ENCODE measurements around the gene STXBP2.
A peak's percentile ranks its signal among the peaks of the same experiment; 100 is the strongest.

The STXBP2 gene

DNA sequence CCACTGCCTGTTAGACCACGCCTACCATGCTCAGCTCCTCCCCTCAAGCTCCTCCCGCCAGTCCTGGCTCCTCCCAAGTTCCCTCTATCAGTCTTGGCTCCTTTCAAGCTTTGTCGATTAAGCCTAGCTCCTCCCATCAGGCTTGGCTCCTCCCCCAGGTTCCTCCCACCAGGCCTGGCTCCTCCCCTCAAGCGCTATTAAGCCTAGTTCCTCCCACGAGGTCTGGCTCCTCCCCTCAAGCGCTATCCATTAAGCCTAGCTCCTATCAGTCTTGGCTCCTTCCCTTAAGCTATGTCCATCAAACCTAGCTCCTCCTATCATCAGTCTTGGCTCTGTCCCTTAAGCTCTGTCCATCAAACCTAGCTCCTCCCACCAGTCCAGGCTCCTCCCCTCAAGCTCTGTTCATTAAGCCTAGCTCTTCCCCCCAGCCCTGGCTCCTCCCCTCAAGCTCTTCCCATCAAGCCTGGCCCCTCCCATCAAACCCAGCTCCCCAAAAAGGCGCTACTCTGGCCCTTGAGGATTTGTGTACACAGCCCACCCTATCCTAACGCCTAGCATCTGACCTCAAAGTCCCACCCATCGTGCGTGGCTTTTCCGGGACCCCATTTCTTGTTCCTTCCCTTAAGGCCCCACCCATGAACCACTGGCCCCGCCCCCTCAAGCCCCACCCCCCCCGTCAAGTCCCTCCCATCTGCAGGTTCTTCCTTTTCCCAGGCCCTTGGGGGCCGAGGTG, 31.3 kb upstream of the STXBP2 start:
- no peaks in the 10 kb centered on the region for H3K4me1 Mint-ChIP-seq
- H3K9me3 Mint-ChIP-seq, result no peaks in the 10 kb centered on the region
- TF ChIP-seq, protein P1, sequence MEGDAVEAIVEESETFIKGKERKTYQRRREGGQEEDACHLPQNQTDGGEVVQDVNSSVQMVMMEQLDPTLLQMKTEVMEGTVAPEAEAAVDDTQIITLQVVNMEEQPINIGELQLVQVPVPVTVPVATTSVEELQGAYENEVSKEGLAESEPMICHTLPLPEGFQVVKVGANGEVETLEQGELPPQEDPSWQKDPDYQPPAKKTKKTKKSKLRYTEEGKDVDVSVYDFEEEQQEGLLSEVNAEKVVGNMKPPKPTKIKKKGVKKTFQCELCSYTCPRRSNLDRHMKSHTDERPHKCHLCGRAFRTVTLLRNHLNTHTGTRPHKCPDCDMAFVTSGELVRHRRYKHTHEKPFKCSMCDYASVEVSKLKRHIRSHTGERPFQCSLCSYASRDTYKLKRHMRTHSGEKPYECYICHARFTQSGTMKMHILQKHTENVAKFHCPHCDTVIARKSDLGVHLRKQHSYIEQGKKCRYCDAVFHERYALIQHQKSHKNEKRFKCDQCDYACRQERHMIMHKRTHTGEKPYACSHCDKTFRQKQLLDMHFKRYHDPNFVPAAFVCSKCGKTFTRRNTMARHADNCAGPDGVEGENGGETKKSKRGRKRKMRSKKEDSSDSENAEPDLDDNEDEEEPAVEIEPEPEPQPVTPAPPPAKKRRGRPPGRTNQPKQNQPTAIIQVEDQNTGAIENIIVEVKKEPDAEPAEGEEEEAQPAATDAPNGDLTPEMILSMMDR (IDR thresholded peaks at IDR 0.05), result no peak
- no peak overlapping the region for H3K4me3 Mint-ChIP-seq
- no peak overlapping the region for H3K27ac Mint-ChIP-seq
- peaks cover 10% of the 10 kb centered on the region for H3K27me3 Mint-ChIP-seq (ENCODE audit: low read depth, poor library complexity)
- H3K36me3 Mint-ChIP-seq (ENCODE audit: low read depth), result no peaks in the 10 kb centered on the region
- peak; percentile 49 for DNase-seq

GRCh38 chr19:7606289-7606688, 30.6 kb upstream of the STXBP2 start:
- H3K36me3 Mint-ChIP-seq (ENCODE audit: low read depth), result no peaks in the 10 kb centered on the region
- no peak for DNase-seq

DNA sequence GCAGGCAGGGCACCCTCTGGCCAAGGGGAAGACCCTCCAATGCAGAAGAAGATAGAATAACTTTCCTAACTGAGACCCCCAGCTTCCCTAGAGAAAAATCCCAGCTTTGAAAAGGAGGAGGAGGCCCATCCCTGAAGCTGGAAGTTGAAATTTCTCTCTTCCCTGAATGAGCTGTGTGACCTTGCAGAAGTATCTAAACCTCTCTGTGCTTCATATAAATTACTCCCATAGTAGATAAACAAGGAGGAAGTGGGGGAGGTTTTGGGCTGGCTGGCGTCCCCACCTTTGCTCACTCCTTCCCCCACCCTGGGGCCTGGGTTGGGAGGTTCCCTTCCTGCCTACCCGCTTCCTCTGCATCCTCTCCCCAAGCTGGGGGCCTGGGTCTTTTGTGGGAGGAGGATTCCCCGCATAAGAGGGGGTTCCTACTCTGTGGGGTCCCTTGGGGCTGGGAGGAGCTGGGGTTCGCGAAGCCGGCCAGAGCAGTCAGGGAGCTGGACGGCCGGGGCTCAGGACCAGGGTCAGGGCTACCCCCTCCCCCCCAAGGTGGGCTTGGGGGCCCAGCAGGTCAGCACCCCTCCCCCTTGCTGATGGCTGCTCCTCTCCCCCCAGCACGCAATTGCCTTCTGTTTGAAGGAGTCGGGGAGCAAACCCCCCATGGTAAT, 29.6 kb upstream of the STXBP2 start:
- DNase-seq, result no peak
- peaks cover 10% of the 10 kb centered on the region for H3K27me3 Mint-ChIP-seq (ENCODE audit: low read depth, poor library complexity)
- no peaks in the 10 kb centered on the region for H3K36me3 Mint-ChIP-seq (ENCODE audit: low read depth)
- H3K9me3 Mint-ChIP-seq, result no peaks in the 10 kb centered on the region
- no peak overlapping the region for H3K27ac Mint-ChIP-seq
- no peaks in the 10 kb centered on the region for H3K4me1 Mint-ChIP-seq
- H3K4me3 Mint-ChIP-seq, result no peak overlapping the region
- TF ChIP-seq, protein P1 (IDR thresholded peaks at IDR 0.05), result no peak

More at GRCh38 chr19:7606289-7606688, 30.6 kb upstream of the STXBP2 start:
- Mint-ChIP-seq H3K4me3 (no peak overlapping the region), H3K4me1 (no peaks in the 10 kb centered on the region), H3K9me3 (no peaks in the 10 kb centered on the region), H3K27me3 (ENCODE audit: low read depth, poor library complexity) (peaks cover 10% of the 10 kb centered on the region), H3K27ac (no peak overlapping the region)
- TF ChIP-seq, protein P1 (IDR thresholded peaks at IDR 0.05), result no peak

- DNase-seq, result no peak
- no peak overlapping the region for H3K4me3 Mint-ChIP-seq
- H3K36me3 Mint-ChIP-seq (ENCODE audit: low read depth), result no peaks in the 10 kb centered on the region
- TF ChIP-seq, protein P1 (IDR thresholded peaks at IDR 0.05), result no peak
- no peak overlapping the region for H3K27ac Mint-ChIP-seq
- H3K27me3 Mint-ChIP-seq (ENCODE audit: low read depth, poor library complexity), result peaks cover 10% of the 10 kb centered on the region
- H3K9me3 Mint-ChIP-seq, result no peaks in the 10 kb centered on the region
- H3K4me1 Mint-ChIP-seq, result no peaks in the 10 kb centered on the region
Observed at GRCh38 chr19:7607874-7608560, 28.9 kb upstream of the STXBP2 start.

DNA sequence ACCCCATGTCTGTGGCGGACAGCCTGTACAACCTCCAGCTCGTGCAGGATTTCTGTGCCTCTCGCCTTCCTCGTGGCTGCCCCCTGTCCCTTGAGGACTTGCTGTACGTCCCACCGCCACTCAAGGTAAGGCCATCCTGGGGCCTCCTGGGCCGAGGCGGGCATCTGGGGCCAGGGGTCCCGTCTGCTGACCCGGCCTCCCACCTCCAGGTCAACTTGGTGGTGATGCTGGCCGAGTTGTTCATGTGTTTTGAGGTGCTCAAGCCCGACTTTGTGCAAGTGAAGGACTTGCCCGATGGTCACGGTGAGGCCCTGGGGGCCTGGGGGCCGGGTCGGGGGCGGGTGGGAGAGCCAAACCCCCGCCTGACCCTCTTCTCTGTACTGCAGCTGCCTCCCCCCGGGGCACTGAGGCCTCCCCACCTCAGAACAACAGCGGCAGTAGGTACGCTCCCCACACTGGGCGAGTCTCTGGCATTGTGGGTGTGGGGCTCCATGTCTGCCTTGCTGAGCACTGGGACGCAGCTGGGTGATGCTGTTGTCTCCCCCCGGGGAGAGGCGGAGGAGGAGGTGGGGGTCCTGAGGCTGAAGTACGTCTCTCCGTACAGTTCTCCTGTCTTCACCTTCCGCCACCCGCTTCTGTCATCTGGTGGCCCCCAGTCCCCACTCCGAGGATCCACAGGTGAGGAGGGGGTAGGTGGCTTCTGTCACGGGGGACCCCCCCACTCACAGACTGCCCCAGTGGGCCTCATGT, 26.2 kb upstream of the STXBP2 start:
- Mint-ChIP-seq H3K27ac (no peak overlapping the region), H3K4me1 (no peaks in the 10 kb centered on the region), H3K4me3 (no peak overlapping the region), H3K9me3 (no peaks in the 10 kb centered on the region), H3K27me3 (ENCODE audit: low read depth, poor library complexity) (no peaks in the 10 kb centered on the region), H3K36me3 (ENCODE audit: low read depth) (no peaks in the 10 kb centered on the region)
- TF ChIP-seq, protein P1 (IDR thresholded peaks at IDR 0.05), result no peak
- DNase-seq, result no peak
